Gastrocnemius medialis (tissue), 4 donors: ENCODE data around the gene SOAT2. TPM values are rescaled to one million over a fixed set of nuclear protein-coding genes. Genes with fewer than 3 reads are reported as not detected.

Source experiments
- ATAC-seq, 2 donors: fragments of 150-250 bp; one replicate each; pipeline ENCODE4 v1.9.1; 2016
- DNase-seq, 2 donors: peaks; one replicate each; pipeline ENCODE4 v3.0.0-alpha.2; 2019
- H3K27ac ChIP-seq, 4 donors: fragments of 200-600 bp; sonication (generic); 1 replicate in 1 of 4; 2 replicates in 3 of 4; pipeline ENCODE4 v1.5.1; 2016 to 2018; ENCODE audit warnings: mild to moderate bottlenecking in 2 of 4, moderate library complexity in 1 of 4
- H3K27me3 ChIP-seq, 3 donors: fragments of 200-600 bp; sonication (generic) in 2 of 3; 1 replicate in 1 of 3; 2 replicates in 2 of 3; pipeline versions ENCODE4 v1.5.1 to v1.6.0; 2016 to 2019; ENCODE audit warnings: mild to moderate bottlenecking in 1 of 3, moderate library complexity in 1 of 3
- H3K36me3 ChIP-seq, 2 donors: fragments of 200-600 bp; sonication (generic) in 1 of 2; one replicate each; pipeline ENCODE4 v1.5.1; 2017 to 2018
- H3K4me1 ChIP-seq, 2 donors: fragments of 200-600 bp; sonication (generic) in 1 of 2; one replicate each; pipeline ENCODE4 v1.5.1; 2016 to 2017; ENCODE audit warnings: mild to moderate bottlenecking in 2 of 2
- H3K4me3 ChIP-seq, 4 donors: fragments of 200-600 bp; sonication (generic) in 3 of 4; 1 replicate in 1 of 4; 2 replicates in 3 of 4; pipeline ENCODE4 v1.5.1; 2016 to 2019; ENCODE audit warnings: mild to moderate bottlenecking in 2 of 4
- H3K9me3 ChIP-seq, 3 donors: fragments of 200-600 bp; sonication (generic) in 2 of 3; 1 replicate in 1 of 3; 2 replicates in 2 of 3; pipeline ENCODE4 v1.5.1; 2016 to 2019
- POLR2A ChIP-seq, 2 donors: fragments of 450-650 bp; IDR thresholded peaks; one replicate each; pipeline ENCODE4 v1.6.1; 2017; ENCODE audit warnings: antibody characterized with exemption in 2 of 2, mild to moderate bottlenecking in 2 of 2, moderate library complexity in 2 of 2
- in situ Hi-C, 4 donors: fragments of 200-750 bp; cut with MboI; loops; one replicate each; pipeline versions ENCODE4 v1.15.0 to v1.8.0; 2017; ENCODE audit warnings: low sequenced_read_pairs in 4 of 4
- intact Hi-C: fragments of 100-400 bp; cut with DNase I; formaldehyde crosslinking; loops from one replicate; pipeline ENCODE4 v1.15.1; 2023; ENCODE audit warnings: low total_unique reads
- total RNA-seq, 4 donors: library from RNA; depleted of rRNA; stranded (reverse); fragments of >200 nt; gene quantifications; one replicate each; pipeline versions ENCODE4 v1.1.0 to v1.2.3, GENCODE V29; 2016
- TF ChIP-seq, protein P1 (sequence below), 5 experiments: fragments of 450-650 bp in 3 of 5; fragments of 200-600 bp in 2 of 5; sonication (generic) in 2 of 5; IDR thresholded peaks in 4 of 5; conservative IDR thresholded peaks in 1 of 5; 1 replicate in 4 of 5; 2 replicates in 1 of 5; pipeline ENCODE4 v1.5.1; 2016 to 2019; ENCODE audit warnings: antibody characterized with exemption in 5 of 5, mild to moderate bottlenecking in 3 of 5, moderate library complexity in 3 of 5

The SOAT2 gene
- total RNA-seq, 4 donors from 2014 or later = not detected

DNA sequence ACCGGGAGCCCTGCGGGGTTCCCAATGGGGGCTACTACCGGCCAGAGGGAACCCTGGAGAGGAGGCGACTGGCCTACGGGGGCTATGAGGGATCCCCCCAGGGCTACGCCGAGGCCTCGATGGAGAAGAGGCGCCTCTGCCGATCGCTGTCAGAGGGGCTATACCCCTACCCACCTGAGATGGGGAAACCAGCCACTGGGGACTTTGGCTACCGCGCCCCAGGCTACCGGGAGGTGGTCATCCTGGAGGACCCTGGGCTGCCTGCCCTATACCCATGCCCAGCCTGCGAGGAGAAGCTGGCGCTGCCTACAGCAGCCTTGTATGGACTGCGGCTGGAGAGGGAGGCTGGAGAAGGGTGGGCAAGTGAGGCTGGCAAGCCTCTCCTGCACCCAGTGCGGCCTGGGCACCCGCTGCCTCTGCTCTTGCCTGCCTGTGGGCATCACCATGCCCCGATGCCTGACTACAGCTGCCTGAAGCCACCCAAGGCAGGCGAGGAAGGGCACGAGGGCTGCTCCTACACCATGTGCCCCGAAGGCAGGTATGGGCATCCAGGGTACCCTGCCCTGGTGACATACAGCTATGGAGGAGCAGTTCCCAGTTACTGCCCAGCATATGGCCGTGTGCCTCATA is 43.7 kb upstream of the SOAT2 start:
- Histone ChIP-seq H3K4me1 (peaks cover 37 to 50% of the 10 kb centered on the region in 2 donors), H3K9me3 (no peaks in the 10 kb centered on the region), H3K27me3 (no peaks in the 10 kb centered on the region), H3K36me3 (peaks cover 0 to 68% of the 10 kb centered on the region in 2 donors), H3K4me3 (no peak overlapping the region), H3K27ac (peak overlapping the region; percentile 71 to 74 (median 74))
- TF ChIP-seq, protein P1, sequence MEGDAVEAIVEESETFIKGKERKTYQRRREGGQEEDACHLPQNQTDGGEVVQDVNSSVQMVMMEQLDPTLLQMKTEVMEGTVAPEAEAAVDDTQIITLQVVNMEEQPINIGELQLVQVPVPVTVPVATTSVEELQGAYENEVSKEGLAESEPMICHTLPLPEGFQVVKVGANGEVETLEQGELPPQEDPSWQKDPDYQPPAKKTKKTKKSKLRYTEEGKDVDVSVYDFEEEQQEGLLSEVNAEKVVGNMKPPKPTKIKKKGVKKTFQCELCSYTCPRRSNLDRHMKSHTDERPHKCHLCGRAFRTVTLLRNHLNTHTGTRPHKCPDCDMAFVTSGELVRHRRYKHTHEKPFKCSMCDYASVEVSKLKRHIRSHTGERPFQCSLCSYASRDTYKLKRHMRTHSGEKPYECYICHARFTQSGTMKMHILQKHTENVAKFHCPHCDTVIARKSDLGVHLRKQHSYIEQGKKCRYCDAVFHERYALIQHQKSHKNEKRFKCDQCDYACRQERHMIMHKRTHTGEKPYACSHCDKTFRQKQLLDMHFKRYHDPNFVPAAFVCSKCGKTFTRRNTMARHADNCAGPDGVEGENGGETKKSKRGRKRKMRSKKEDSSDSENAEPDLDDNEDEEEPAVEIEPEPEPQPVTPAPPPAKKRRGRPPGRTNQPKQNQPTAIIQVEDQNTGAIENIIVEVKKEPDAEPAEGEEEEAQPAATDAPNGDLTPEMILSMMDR (IDR thresholded peaks at IDR 0.05 in 4 of 5, conservative IDR thresholded peaks at IDR 0.05 in 1 of 5) = no peak
- TF ChIP-seq POLR2A (IDR thresholded peaks at IDR 0.05) = no peak
- in situ Hi-C loops = loop anchor here in 2 of 4 donors (10.0 to 25.0 kb wide), 2 partner anchors 125 to 128 kb away; partner anchors contain the start of genes CSAD (in 2 of the 2) and ZNF740 (in 2 of the 2)
- no peak for ATAC-seq
- no peak for DNase-seq
- intact Hi-C loops = loop anchor here (10.0 kb wide), 1 partner anchor 395 kb away; the partner anchor contains the start of gene PCBP2

DNA sequence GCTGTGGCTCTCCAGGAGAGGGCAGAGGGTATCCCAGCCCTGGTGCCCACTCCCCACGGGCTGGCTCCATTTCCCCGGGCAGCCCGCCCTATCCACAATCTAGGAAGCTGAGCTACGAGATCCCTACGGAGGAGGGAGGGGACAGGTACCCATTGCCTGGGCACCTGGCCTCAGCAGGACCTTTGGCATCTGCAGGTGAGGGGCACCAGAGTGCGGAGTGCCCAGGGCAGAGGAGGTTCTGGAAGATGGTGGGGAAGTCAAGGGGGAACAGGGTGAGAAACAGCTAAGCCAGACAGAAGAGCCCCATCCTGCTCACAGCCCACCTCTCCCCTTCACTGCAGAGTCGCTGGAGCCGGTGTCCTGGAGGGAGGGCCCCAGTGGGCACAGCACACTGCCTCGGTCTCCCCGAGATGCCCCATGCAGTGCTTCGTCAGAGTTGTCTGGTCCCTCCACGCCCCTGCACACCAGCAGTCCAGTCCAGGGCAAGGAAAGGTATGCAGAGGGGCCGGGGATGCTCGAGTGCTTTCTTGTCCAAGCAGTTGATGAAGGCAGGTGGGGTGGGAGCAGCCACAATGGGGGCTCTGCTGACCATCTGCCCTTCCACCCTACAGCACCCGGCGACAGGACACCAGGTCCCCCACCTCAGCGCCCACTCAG is 43.1 kb upstream of the SOAT2 start:
- no peak for DNase-seq
- no peak for TF ChIP-seq POLR2A (IDR thresholded peaks at IDR 0.05)
- TF ChIP-seq, protein P1 (IDR thresholded peaks at IDR 0.05 in 4 of 5, conservative IDR thresholded peaks at IDR 0.05 in 1 of 5) = no peak
- Histone ChIP-seq H3K27me3 (no peaks in the 10 kb centered on the region), H3K27ac (peak overlapping the region; percentile 71 to 74 (median 74)), H3K36me3 (peaks cover 0 to 73% of the 10 kb centered on the region in 2 donors), H3K4me1 (peaks cover 31 to 50% of the 10 kb centered on the region in 2 donors), H3K4me3 (no peak overlapping the region), H3K9me3 (no peaks in the 10 kb centered on the region)
- ATAC-seq = no peak
- in situ Hi-C loops = loop anchor here in 2 of 4 donors (10.0 to 25.0 kb wide), 2 partner anchors 125 to 127 kb away; partner anchors contain the start of genes CSAD (in 2 of the 2) and ZNF740 (in 2 of the 2)
- intact Hi-C loops = no loop called here

DNA sequence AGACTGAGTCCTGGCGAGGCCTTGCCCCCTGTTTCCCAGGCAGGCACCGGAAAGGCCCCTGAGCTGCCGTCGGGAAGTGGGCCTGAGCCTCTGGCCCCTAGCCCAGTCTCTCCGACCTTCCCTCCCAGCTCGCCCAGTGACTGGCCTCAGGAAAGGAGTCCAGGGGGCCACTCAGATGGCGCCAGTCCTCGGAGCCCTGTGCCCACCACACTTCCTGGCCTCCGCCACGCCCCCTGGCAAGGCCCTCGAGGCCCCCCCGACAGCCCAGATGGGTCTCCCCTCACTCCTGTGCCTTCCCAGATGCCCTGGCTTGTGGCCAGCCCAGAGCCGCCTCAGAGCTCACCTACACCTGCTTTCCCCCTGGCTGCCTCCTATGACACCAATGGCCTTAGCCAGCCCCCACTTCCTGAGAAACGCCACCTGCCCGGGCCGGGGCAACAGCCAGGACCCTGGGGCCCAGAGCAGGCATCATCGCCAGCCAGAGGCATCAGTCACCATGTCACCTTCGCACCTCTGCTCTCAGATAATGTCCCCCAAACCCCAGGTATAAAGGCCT is 42.5 kb upstream of the SOAT2 start:
- Histone ChIP-seq H3K36me3 (peaks cover 0 to 73% of the 10 kb centered on the region in 2 donors), H3K27ac (peak overlapping the region; percentile 71 to 74 (median 74)), H3K4me1 (peaks cover 32 to 50% of the 10 kb centered on the region in 2 donors), H3K4me3 (no peak overlapping the region), H3K9me3 (no peaks in the 10 kb centered on the region), H3K27me3 (no peaks in the 10 kb centered on the region)
- in situ Hi-C loops = loop anchor here in 2 of 4 donors (10.0 to 25.0 kb wide), 2 partner anchors 124 to 127 kb away; partner anchors contain the start of genes CSAD (in 2 of the 2) and ZNF740 (in 2 of the 2)
- TF ChIP-seq POLR2A (IDR thresholded peaks at IDR 0.05) = no peak
- TF ChIP-seq, protein P1 (IDR thresholded peaks at IDR 0.05 in 4 of 5, conservative IDR thresholded peaks at IDR 0.05 in 1 of 5) = no peak
- DNase-seq = no peak
- no peak for ATAC-seq
- intact Hi-C loops = no loop called here

GRCh38 chr12:53061404-53062010 is 41.8 kb upstream of the SOAT2 start:
- Histone ChIP-seq H3K4me3 (no peak overlapping the region), H3K4me1 (peaks cover 33 to 55% of the 10 kb centered on the region in 2 donors)

More at GRCh38 chr12:53061404-53062010, 41.8 kb upstream of the SOAT2 start:
- DNase-seq (peak in 1 of 2 donors; percentile 18), ATAC-seq (no peak)
- Histone ChIP-seq H3K9me3 (no peaks in the 10 kb centered on the region), H3K36me3 (peaks cover 0 to 72% of the 10 kb centered on the region in 2 donors), H3K27me3 (no peaks in the 10 kb centered on the region), H3K27ac (peak overlapping the region; percentile 71 to 74 (median 74))
- TF ChIP-seq, protein P1 (IDR thresholded peaks at IDR 0.05 in 4 of 5, conservative IDR thresholded peaks at IDR 0.05 in 1 of 5) = no peak
- TF ChIP-seq POLR2A (IDR thresholded peaks at IDR 0.05) = no peak
- in situ Hi-C loops (loop anchor here in 2 of 4 donors (10.0 to 25.0 kb wide), 2 partner anchors 123 to 126 kb away; partner anchors contain the start of genes CSAD (in 2 of the 2) and ZNF740 (in 2 of the 2)), intact Hi-C loops (no loop called here)
